GM12801 (cell line): ENCODE measurements around the gene ADM2.

ENCODE experiments used
- TF ChIP-seq, protein P1 (sequence below): IDR thresholded peaks from one replicate; pipeline ENCODE4 v1.5.1; 2011; ENCODE audit warnings: control low read depth; ENCODE audit not compliant: insufficient read length; ENCODE audit errors: extremely low read depth

The ADM2 gene, protein sequence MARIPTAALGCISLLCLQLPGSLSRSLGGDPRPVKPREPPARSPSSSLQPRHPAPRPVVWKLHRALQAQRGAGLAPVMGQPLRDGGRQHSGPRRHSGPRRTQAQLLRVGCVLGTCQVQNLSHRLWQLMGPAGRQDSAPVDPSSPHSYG

DNA sequence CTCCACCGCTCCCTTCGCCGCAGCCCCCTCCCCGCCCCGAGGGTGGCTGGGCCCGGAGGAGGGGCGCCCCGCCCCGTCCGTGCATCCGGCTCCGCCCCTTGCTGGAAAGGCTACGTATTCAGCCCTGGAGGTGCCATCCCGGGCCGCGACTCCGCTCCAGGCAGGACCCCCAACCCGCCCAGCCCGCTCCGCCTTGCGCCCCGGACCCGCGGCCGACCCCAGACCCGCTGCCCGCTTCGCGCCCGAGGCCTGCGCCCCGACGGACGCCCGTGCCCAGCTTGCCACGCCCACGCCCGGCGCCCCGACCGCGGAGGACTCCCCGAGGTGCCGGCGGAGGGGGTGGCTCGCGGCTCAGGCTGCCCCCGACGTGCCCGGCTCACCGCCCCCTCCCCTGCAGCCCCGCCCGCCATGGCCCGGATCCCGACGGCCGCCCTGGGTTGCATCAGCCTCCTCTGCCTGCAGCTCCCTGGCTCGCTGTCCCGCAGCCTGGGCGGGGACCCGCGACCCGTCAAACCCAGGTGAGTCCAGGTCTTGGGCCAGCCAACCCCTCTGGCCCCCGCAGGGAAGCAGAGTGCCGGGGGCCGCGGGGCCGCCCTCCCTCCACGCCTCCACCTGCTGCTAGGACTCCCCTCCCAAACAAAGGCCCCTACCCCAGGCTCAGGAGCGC, at the start of gene ADM2:
TSS of gene ADM2 (plus strand) at position 104 of the 667 bp plus-strand sequence. CDS start at position 409, 305 bp downstream.
- TF ChIP-seq, protein P1, sequence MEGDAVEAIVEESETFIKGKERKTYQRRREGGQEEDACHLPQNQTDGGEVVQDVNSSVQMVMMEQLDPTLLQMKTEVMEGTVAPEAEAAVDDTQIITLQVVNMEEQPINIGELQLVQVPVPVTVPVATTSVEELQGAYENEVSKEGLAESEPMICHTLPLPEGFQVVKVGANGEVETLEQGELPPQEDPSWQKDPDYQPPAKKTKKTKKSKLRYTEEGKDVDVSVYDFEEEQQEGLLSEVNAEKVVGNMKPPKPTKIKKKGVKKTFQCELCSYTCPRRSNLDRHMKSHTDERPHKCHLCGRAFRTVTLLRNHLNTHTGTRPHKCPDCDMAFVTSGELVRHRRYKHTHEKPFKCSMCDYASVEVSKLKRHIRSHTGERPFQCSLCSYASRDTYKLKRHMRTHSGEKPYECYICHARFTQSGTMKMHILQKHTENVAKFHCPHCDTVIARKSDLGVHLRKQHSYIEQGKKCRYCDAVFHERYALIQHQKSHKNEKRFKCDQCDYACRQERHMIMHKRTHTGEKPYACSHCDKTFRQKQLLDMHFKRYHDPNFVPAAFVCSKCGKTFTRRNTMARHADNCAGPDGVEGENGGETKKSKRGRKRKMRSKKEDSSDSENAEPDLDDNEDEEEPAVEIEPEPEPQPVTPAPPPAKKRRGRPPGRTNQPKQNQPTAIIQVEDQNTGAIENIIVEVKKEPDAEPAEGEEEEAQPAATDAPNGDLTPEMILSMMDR = no peak

DNA sequence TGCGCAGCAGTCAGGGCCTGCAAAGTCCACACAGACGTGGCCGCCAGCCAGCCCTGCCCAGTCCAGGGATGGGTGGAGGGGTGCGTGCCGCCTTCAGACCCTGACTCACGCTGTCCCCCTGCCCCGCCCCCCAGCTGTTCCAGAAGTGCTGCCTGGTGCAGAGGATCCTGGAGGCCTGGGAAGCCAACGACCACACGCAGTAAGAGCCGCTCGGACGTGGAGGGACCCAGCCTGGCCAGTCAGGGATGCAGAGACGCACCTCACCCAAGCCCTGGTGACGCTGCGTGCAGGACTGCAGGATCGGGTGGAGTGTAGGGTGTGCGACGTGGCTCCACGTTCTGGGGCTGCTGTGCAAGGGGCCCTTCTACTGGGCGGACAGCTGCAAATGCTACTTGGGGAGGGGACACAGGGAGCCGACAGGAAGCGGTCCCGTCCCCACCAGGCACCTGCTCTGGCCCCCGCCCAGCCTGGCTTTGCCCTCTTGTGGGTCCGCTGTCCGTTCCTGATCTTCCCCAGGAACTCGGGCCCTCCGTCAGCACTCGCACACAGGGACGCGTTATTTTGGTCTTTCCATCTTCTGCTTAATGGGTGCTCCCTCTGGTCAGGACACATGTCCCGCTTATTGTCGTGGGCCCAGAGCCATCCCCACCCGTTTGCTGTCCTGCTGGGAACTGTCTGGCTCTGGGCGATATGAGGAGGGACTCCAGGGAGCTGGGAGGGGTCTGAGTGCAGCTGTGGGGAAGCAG, 49.0 kb upstream of the ADM2 start:
- TF ChIP-seq, protein P1 = no peak

DNA sequence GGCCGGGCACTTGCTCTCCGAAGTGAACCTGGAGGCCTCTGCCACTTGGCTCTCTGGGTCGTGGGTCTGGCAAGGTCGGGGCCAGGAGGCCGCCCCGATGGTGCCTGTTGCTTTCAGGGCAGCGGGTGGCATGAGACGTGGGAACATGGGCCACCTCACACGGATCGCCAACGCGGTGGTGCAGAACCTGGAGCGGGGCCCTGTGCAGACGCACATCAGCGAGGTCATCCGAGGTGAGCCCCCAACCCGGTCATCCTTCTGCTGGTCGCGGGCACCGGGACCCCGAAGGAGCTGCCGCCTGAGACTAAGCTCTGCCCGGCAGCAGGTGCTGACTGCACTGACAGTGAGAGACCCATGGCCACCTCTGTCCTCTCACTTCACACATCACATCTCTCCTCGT, 46.5 kb upstream of the ADM2 start:
- TF ChIP-seq, protein P1 = no peak

DNA sequence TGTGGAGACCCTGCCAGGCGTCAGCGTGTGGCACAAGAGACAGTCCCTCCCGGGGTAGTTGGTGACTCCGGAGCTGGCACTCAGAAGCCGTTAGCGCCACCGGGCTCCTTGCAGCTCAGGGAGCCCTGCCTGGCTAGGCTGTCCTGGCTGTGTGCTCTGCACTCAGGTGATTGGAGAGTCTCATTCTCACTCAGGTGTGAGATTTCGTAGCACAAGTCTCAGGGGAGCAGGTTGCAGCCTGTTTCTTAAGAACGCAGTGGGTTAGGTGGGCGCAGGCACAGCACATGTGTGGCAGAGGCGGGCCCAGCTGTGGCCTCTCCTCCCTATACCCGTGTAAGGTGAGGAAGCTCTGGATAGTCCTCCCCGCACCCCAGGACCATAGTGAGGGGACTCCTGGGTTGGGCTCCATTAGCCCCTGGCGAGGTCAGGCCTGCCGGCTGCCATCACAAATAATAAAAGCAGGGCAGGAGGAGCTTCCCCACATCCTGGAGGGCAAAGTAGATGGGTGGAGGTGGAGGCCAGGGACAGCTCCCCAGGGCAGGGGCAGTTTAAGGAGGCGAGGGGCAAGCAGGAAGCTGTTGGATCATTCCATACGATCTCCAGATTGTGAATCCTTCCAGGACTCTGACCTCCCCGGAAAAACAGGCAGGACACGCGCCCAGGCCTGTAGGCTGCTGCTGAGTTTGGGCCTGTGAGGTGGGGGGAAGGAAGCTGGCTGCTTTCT, 45.9 kb upstream of the ADM2 start:
- TF ChIP-seq, protein P1 = no peak

DNA sequence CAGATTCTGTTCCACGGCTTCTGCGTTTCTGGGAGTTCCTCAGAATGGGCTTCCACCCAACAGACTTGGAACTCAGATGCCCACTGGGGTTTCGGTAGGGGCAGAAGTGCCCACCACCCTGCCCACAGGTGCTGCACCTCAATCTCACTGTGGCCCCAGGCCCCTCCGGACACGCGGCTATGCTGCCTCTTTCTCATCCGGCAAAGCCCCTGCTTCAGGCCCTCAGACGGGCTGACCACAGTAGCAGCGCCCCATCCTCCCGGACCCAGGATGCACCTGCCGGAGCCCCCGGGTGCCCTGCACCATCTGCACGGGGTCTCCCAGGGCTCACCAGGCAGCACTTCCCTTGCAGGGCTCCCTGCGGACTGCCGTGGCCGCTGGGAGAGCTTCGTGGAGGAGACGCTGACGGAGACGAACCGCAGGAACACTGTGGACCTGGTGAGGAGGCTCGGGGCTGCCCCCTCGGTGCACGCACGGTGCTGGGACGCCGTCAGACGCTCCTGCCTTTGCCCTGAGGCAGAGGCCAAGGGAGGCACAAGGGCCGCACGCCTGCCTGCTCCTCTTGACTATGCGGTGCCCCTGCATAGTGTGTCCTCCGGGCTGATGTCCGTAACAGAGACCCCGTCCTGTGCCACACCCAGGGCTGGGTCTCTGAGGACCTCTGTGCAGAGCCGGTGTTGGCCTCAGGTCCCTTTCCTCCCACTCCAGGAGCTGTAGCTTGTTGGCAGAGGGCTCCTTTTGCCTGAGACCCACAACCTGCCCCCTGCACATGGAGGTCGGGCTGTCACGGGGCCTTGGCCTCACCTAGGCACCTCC, 45.1 kb upstream of the ADM2 start:
- TF ChIP-seq, protein P1 = no peak

DNA sequence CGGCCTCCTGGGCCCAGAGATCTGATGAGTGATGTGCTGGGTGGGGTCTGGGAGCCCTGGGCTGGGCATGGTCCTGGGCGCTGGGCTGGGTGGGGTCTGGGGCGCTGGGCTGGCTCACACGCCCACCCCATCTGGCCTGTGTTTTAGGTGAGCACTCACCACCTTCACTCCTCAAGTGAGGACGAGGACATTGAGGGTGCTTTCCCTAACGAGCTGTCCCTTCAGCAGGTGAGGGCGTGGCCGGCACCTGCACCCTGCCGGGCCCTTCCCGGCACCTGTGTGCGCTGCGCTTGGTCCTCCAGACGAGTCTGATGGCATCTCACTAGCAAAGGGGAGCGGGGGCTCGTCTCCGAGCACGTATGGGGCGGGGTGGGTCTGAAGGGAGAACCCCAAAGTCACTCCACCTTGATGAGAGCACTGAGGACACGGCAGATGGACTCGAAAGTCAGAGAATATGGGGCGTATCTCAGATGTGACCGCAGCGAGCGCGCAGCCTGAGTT, 44.5 kb upstream of the ADM2 start:
- TF ChIP-seq, protein P1 = no peak
